GM12878 (cell line): ENCODE data around the gene CLINT1. TPM values are rescaled to one million over a fixed set of nuclear protein-coding genes. Genes with fewer than 3 reads are reported as not detected.

Experiments used
- ATAC-seq: fragments of 200-7000 bp; cut with Tn5 transposase; 3 replicates; pipeline ENCODE4 v1.9.1; 2020; ENCODE audit warnings: mild to moderate bottlenecking, moderate library complexity
- BruUV-seq: library from RNA; stranded (reverse); fragments of 400-500 nt; replicated peaks from 2 replicates; lab custom pipeline; 2021; lab: Mats Ljungman, UMichigan
- CTCF ChIA-PET: fragments of 300-600 bp; sonication (Branson Sonifier 250); formaldehyde crosslinking; extraction: SDS; loops from one replicate; lab custom pipeline; 2021; ENCODE audit warnings: inconsistent platforms; lab: Yijun Ruan, JAX
- POLR2A ChIA-PET: fragments of 350-600 bp; formaldehyde crosslinking; extraction: SDS; loops from one replicate; lab custom pipeline; 2021; ENCODE audit warnings: inconsistent platforms; lab: Charles Lee
- RAD21 ChIA-PET: fragments of 300-600 bp; sonication (Branson Sonifier 250); formaldehyde crosslinking; loops from one replicate; lab custom pipeline; 2023; ENCODE audit warnings: antibody characterized with exemption; ENCODE audit not compliant: unreplicated experiment; lab: Charles Lee
- SMC1A ChIA-PET: fragments of 300-600 bp; sonication (Branson Sonifier 250); formaldehyde crosslinking; loops from one replicate; lab custom pipeline; 2023; ENCODE audit not compliant: unreplicated experiment, uncharacterized antibody; lab: Charles Lee
- DNase-seq: peaks from one replicate; pipeline ENCODE4 v3.0.0-alpha.2; 2011; ENCODE audit warnings: low read depth, low spot score
- FAIRE-seq: peaks from 3 replicates; lab custom pipeline; 2011; peaks lifted over from hg19 to GRCh38; lab: Jason Lieb, UNC
- H2AFZ ChIP-seq: 2 replicates; pipeline ENCODE4 v1.6.0; 2011; ENCODE audit warnings: low read depth, low read length, control low read depth; ENCODE audit not compliant: control insufficient read depth
- H3K27ac ChIP-seq: 2 replicates; pipeline ENCODE4 v1.5.1; 2011; ENCODE audit warnings: control low read depth; ENCODE audit not compliant: control insufficient read depth, insufficient read depth
- H3K27me3 ChIP-seq, 2 experiments: replicated peaks in 1 of 2; 2 replicates each; pipeline versions ENCODE4 v1.6.0 to v1.6.1; 2011; ENCODE audit warnings: low read length in 1 of 2; ENCODE audit not compliant: control insufficient read depth in 2 of 2, insufficient read depth in 2 of 2
- H3K36me3 ChIP-seq, 2 experiments: 2 replicates each; pipeline ENCODE4 v1.5.1; 2011; ENCODE audit warnings: low read length in 1 of 2; ENCODE audit not compliant: control insufficient read depth in 2 of 2, insufficient read depth in 2 of 2
- H3K4me1 ChIP-seq: 2 replicates; pipeline ENCODE4 v1.6.1; 2011; ENCODE audit warnings: mild to moderate bottlenecking, low read length, moderate library complexity, mixed read lengths; ENCODE audit not compliant: control insufficient read depth, insufficient read depth
- H3K4me2 ChIP-seq: 2 replicates; pipeline ENCODE4 v1.6.0; 2011; ENCODE audit warnings: control low read depth; ENCODE audit not compliant: control insufficient read depth, insufficient read depth
- H3K4me3 ChIP-seq: fragments of 200-600 bp; sonication (generic); 2 replicates; pipeline ENCODE4 v1.5.1; 2016
- H3K79me2 ChIP-seq: 2 replicates; pipeline ENCODE4 v1.6.0; 2011; ENCODE audit warnings: low read length; ENCODE audit not compliant: control insufficient read depth, insufficient read depth
- H3K9ac ChIP-seq: 2 replicates; pipeline ENCODE4 v1.8.0; 2011; ENCODE audit warnings: low read length, control low read depth, mixed read lengths; ENCODE audit not compliant: control insufficient read depth, insufficient read depth
- H3K9me3 ChIP-seq: replicated peaks from 3 replicates; pipeline ENCODE4 v1.5.1; 2011; ENCODE audit warnings: mild to moderate bottlenecking, low read length; ENCODE audit not compliant: control insufficient read depth, insufficient read depth
- H4K20me1 ChIP-seq: 2 replicates; pipeline ENCODE4 v1.6.0; 2011; ENCODE audit not compliant: control insufficient read depth, insufficient read depth
- ESRRA ChIP-seq: IDR thresholded peaks from 2 replicates; pipeline ENCODE4 v1.6.1; 2012; ENCODE audit warnings: mild to moderate bottlenecking, low read length, improper control_type of control experiment
- HCFC1 ChIP-seq: fragments of 150-350 bp; IDR thresholded peaks from 2 replicates; pipeline ENCODE4 v1.6.1; 2014; ENCODE audit warnings: low read length
- IRF3 ChIP-seq: fragments of 450-650 bp; IDR thresholded peaks from 2 replicates; pipeline ENCODE4 v1.6.1; 2014; ENCODE audit warnings: mild to moderate bottlenecking
- KAT2A ChIP-seq: conservative IDR thresholded peaks from 2 replicates; pipeline ENCODE4 v1.6.1; 2011; ENCODE audit warnings: low read depth, low read length; ENCODE audit not compliant: control insufficient read depth
- MYC ChIP-seq: IDR thresholded peaks from 2 replicates; pipeline ENCODE4 v1.6.1; 2011; ENCODE audit warnings: mild to moderate bottlenecking, low read length, moderate library complexity, inconsistent platforms; ENCODE audit not compliant: insufficient read depth, insufficient replicate concordance, insufficient read length, severe bottlenecking
- RUNX3 ChIP-seq: IDR thresholded peaks from 2 replicates; pipeline ENCODE4 v1.6.1; 2012; ENCODE audit warnings: low read length, inconsistent platforms
- TCF3 ChIP-seq: IDR thresholded peaks from 2 replicates; pipeline ENCODE4 v1.6.1; 2012; ENCODE audit warnings: low read depth, mild to moderate bottlenecking, low read length, borderline replicate concordance; ENCODE audit not compliant: insufficient read depth
- ZNF207 ChIP-seq: fragments of 450-650 bp; IDR thresholded peaks from 2 replicates; pipeline ENCODE4 v1.6.1; 2014; ENCODE audit warnings: antibody characterized with exemption, mild to moderate bottlenecking, borderline replicate concordance
- WGBS: methylation state at CpG from one replicate; pipeline ENCODE4 v1.1.6; 2016; ENCODE audit warnings: low lambda C conversion rate; ENCODE audit not compliant: insufficient replicate concordance, insufficient coverage; ENCODE audit errors: missing lambda C conversion rate; 5-methylcytosine and 5-hydroxymethylcytosine counted together
- in situ Hi-C: fragments of 300-500 bp; cut with MboI; formaldehyde crosslinking; loops from 9 replicates; pipeline ENCODE4 v1.14.3; 2018; ENCODE audit warnings: mixed read lengths
- intact Hi-C: fragments of 100-400 bp; cut with micrococcal nuclease; formaldehyde crosslinking; loops from one replicate; pipeline ENCODE4 v1.14.2; 2022; ENCODE audit not compliant: unreplicated experiment
- polyA plus RNA-seq, 11 experiments: library from polyadenylated mRNA; depleted of rRNA in 4 of 11; unstranded in 6 of 11; stranded (reverse) in 5 of 11; fragments of >200 nt; fragmentation: Nextera tagmentation in 4 of 11; fragmentation: Illumina TruSeq in 1 of 11; extraction: Ambion mirVana in 4 of 11; extraction: Trizol in 1 of 11; gene quantifications; 1 replicate in 1 of 11; 2 replicates in 10 of 11; pipeline versions ENCODE4 v1.2.1 to v1.2.3, GENCODE V29; 2011 to 2016; ENCODE audit warnings: inconsistent platforms in 2 of 11, missing spikeins in 2 of 11, low read depth in 1 of 11
- total RNA-seq, 4 experiments: library from RNA; depleted of rRNA in 3 of 4; stranded (reverse); fragments of >200 nt in 3 of 4; fragmentation: Illumina TruSeq in 1 of 4; extraction: Trizol in 1 of 4; gene quantifications; 2 replicates each; pipeline versions ENCODE4 v1.2.1 to v1.2.3, GENCODE V29; 2013 to 2021
- TF ChIP-seq, protein P1 (sequence below): fragments of 450-650 bp; conservative IDR thresholded peaks from 2 replicates; pipeline ENCODE4 v1.6.1; 2017; ENCODE audit warnings: mild to moderate bottlenecking, moderate library complexity
- TF ChIP-seq, protein P2 (sequence below): fragments of 450-650 bp; IDR thresholded peaks from 2 replicates; pipeline ENCODE4 v1.6.1; 2016; ENCODE audit warnings: mild to moderate bottlenecking
- TF ChIP-seq, protein P3 (sequence below): fragments of 450-650 bp; IDR thresholded peaks from 2 replicates; pipeline ENCODE4 v1.6.1; 2017; ENCODE audit warnings: mild to moderate bottlenecking
- TF ChIP-seq, protein P4 (sequence below): IDR thresholded peaks from 2 replicates; pipeline ENCODE4 v1.6.1; 2011; ENCODE audit warnings: mild to moderate bottlenecking, low read depth, low read length, moderate library complexity; ENCODE audit not compliant: insufficient replicate concordance

The CLINT1 gene
- total and polyA plus RNA-seq, 10 of the 15 experiments (the other 5 are each of a cell fraction or from before 2014, with no cell fraction given): 30.0 to 136 (median 105) TPM

GRCh38 chr5:157793301-157793700, 65.6 kb downstream of the CLINT1 start:
- in situ Hi-C loops (no loop called here), intact Hi-C loops (no loop called here)
- DNase-seq: no peak
- H3K36me3 ChIP-seq: peaks cover 5 to 8% of the 10 kb centered on the region in 2 experiments; a peak in 3 of 4 replicates
- H2AFZ ChIP-seq: no peak overlapping the region
- TF ChIP-seq RUNX3 (no peak), IRF3 (no peak), ESRRA (no peak), ZNF207 (no peak), HCFC1 (no peak), TCF3 (no peak), KAT2A (no peak), MYC (no peak)
- TF ChIP-seq, protein P1, sequence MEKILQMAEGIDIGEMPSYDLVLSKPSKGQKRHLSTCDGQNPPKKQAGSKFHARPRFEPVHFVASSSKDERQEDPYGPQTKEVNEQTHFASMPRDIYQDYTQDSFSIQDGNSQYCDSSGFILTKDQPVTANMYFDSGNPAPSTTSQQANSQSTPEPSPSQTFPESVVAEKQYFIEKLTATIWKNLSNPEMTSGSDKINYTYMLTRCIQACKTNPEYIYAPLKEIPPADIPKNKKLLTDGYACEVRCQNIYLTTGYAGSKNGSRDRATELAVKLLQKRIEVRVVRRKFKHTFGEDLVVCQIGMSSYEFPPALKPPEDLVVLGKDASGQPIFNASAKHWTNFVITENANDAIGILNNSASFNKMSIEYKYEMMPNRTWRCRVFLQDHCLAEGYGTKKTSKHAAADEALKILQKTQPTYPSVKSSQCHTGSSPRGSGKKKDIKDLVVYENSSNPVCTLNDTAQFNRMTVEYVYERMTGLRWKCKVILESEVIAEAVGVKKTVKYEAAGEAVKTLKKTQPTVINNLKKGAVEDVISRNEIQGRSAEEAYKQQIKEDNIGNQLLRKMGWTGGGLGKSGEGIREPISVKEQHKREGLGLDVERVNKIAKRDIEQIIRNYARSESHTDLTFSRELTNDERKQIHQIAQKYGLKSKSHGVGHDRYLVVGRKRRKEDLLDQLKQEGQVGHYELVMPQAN: no peak
- TF ChIP-seq, protein P2, sequence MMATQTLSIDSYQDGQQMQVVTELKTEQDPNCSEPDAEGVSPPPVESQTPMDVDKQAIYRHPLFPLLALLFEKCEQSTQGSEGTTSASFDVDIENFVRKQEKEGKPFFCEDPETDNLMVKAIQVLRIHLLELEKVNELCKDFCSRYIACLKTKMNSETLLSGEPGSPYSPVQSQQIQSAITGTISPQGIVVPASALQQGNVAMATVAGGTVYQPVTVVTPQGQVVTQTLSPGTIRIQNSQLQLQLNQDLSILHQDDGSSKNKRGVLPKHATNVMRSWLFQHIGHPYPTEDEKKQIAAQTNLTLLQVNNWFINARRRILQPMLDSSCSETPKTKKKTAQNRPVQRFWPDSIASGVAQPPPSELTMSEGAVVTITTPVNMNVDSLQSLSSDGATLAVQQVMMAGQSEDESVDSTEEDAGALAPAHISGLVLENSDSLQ: no peak
- TF ChIP-seq, protein P3, sequence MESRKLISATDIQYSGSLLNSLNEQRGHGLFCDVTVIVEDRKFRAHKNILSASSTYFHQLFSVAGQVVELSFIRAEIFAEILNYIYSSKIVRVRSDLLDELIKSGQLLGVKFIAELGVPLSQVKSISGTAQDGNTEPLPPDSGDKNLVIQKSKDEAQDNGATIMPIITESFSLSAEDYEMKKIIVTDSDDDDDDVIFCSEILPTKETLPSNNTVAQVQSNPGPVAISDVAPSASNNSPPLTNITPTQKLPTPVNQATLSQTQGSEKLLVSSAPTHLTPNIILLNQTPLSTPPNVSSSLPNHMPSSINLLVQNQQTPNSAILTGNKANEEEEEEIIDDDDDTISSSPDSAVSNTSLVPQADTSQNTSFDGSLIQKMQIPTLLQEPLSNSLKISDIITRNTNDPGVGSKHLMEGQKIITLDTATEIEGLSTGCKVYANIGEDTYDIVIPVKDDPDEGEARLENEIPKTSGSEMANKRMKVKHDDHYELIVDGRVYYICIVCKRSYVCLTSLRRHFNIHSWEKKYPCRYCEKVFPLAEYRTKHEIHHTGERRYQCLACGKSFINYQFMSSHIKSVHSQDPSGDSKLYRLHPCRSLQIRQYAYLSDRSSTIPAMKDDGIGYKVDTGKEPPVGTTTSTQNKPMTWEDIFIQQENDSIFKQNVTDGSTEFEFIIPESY: no peak
- TF ChIP-seq, protein P4, sequence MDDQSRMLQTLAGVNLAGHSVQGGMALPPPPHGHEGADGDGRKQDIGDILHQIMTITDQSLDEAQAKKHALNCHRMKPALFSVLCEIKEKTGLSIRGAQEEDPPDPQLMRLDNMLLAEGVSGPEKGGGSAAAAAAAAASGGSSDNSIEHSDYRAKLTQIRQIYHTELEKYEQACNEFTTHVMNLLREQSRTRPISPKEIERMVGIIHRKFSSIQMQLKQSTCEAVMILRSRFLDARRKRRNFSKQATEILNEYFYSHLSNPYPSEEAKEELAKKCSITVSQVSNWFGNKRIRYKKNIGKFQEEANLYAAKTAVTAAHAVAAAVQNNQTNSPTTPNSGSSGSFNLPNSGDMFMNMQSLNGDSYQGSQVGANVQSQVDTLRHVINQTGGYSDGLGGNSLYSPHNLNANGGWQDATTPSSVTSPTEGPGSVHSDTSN: no peak
- no peak for FAIRE-seq
- H4K20me1 ChIP-seq: no peaks in the 10 kb centered on the region
- no peaks in the 10 kb centered on the region for H3K79me2 ChIP-seq
- no peak overlapping the region for H3K27ac ChIP-seq
- SMC1A ChIA-PET: interaction anchor here (0.7 to 1.5 kb wide), 3 partner anchors 9 to 32 kb away, joined by 3 read pairs; no protein-coding TSS in a partner anchor
- no TSS peak for BruUV-seq
- RAD21 ChIA-PET: no interaction called here
- H3K4me1 ChIP-seq: no peaks in the 10 kb centered on the region
- no peak overlapping the region for H3K9ac ChIP-seq
- H3K4me2 ChIP-seq: no peak overlapping the region
- CTCF ChIA-PET: interaction anchor here (1.2 to 3.2 kb wide), 3 partner anchors 24 to 203 kb away, joined by 3 to 15 read pairs (median 11); no protein-coding TSS in a partner anchor
- H3K4me3 ChIP-seq: no peak overlapping the region
- POLR2A ChIA-PET: no interaction called here
- WGBS: 35% methylated on average over 4 of the region's 4 CpGs
- ATAC-seq: no peak
- H3K9me3 ChIP-seq: no peaks in the 10 kb centered on the region
- H3K27me3 ChIP-seq: no peaks in the 10 kb centered on the region
